HG02623 (cell line): Measurements from ENCODE around the gene RNF166.

Experiments
- ATAC-seq: cut with Tn5 transposase; IDR thresholded peaks from one replicate; pipeline ENCODE4 v1.9.1; 2021; ENCODE audit warnings: moderate library complexity; ENCODE audit not compliant: unreplicated experiment

RNF166 gene

GRCh38 chr16:88706229-88706964 is at the start of gene RNF166, which contains the start of gene CTU2:
Gene RNF166 (minus strand): TSS chr16:88706408. CDS start chr16:88706325, 83 bp downstream.
Gene CTU2 (plus strand): TSS chr16:88706503. CDS start chr16:88706531, 28 bp downstream.
- peak; percentile 66 for ATAC-seq

GRCh38 chr16:88754912-88755744 is 48.9 kb upstream of the RNF166 start:
- no peak for ATAC-seq

GRCh38 chr16:88754109-88754911 is 48.1 kb upstream of the RNF166 start:
- no peak for ATAC-seq

- ATAC-seq, result no peak
Measured at GRCh38 chr16:88753602-88754001, 47.4 kb upstream of the RNF166 start.

GRCh38 chr16:88753191-88753590 is 47.0 kb upstream of the RNF166 start:
- no peak for ATAC-seq

- ATAC-seq, result no peak
Measured at GRCh38 chr16:88752386-88753002, 46.3 kb upstream of the RNF166 start.

GRCh38 chr16:88750854-88751253 is 44.6 kb upstream of the RNF166 start:
- ATAC-seq, result no peak

GRCh38 chr16:88749358-88749757 is 43.1 kb upstream of the RNF166 start:
- no peak for ATAC-seq

GRCh38 chr16:88748364-88748763 is 42.2 kb upstream of the RNF166 start:
- ATAC-seq, result no peak

GRCh38 chr16:88747588-88748301 is 41.5 kb upstream of the RNF166 start:
- no peak for ATAC-seq

- no peak for ATAC-seq
Measured at GRCh38 chr16:88746506-88746905, 40.3 kb upstream of the RNF166 start.

- ATAC-seq, result no peak
Measured at GRCh38 chr16:88744577-88745521, 38.6 kb upstream of the RNF166 start.

GRCh38 chr16:88743693-88744576 is 37.7 kb upstream of the RNF166 start:
- ATAC-seq, result no peak

GRCh38 chr16:88742896-88743605 is 36.8 kb upstream of the RNF166 start:
- ATAC-seq, result no peak

GRCh38 chr16:88741368-88741767 is 35.2 kb upstream of the RNF166 start:
- no peak for ATAC-seq

- ATAC-seq, result no peak
Measured at GRCh38 chr16:88740727-88741055, 34.5 kb upstream of the RNF166 start.

GRCh38 chr16:88739977-88740726 is 33.9 kb upstream of the RNF166 start:
- ATAC-seq, result no peak
